ENCODE measurements around the gene RPL10. TPM values are rescaled to one million over a fixed set of nuclear protein-coding genes. Genes with fewer than 3 reads are reported as not detected.

RPL10 gene
- total and polyA plus RNA-seq, 2 donors (not counting 3 experiments of a cell fraction or from before 2014, with no cell fraction given), result 2,493 to 7,586 TPM

GRCh38 chrX:154358011-154358410, 40.2 kb upstream of the RPL10 start:
- no TSS peak for BruUV-seq (replicated peaks)
- H3K4me1 ChIP-seq (ENCODE audit: control insufficient read depth, extremely low read depth, insufficient read depth, low read length), result no peaks in the 10 kb centered on the region
- dilution Hi-C loops (cut with MboI; ENCODE audit: extremely low pct_ligation_motif_present, low sequenced_read_pairs), result no loop called here
- no peak overlapping the region for H3K4me3 ChIP-seq (replicated peaks in 1 of 3; ENCODE audit: insufficient read depth in 1 of 3, low read depth in 1 of 3, low read length in 3 of 3)
- TF ChIP-seq POLR2A (IDR thresholded peaks at IDR 0.05; ENCODE audit: low read depth, low read length) (no peak), POLR2AphosphoS5 (IDR thresholded peaks at IDR 0.05; ENCODE audit: insufficient read depth, low read depth, low read length) (peak; percentile 12), EZH2 (IDR thresholded peaks at IDR 0.05; ENCODE audit: borderline replicate concordance, low read depth, low read length, severe bottlenecking) (no peak), GATA2 (IDR thresholded peaks at IDR 0.05; ENCODE audit: insufficient read depth, insufficient read length, low read depth, low read length) (no peak), JUN (IDR thresholded peaks at IDR 0.05; ENCODE audit: borderline replicate concordance, insufficient read depth, insufficient read length, low read depth) (no peak)
- TF ChIP-seq, protein P1, sequence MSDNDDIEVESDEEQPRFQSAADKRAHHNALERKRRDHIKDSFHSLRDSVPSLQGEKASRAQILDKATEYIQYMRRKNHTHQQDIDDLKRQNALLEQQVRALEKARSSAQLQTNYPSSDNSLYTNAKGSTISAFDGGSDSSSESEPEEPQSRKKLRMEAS (IDR thresholded peaks at IDR 0.05; ENCODE audit: insufficient read depth, insufficient read length), result no peak
- H3K27ac ChIP-seq (ENCODE audit: insufficient read depth, low read depth, low read length), result no peak overlapping the region
- ChIA-PET POLR2A (no interaction called here), CTCF (no interaction called here)
- H3K36me3 ChIP-seq (ENCODE audit: control insufficient read depth in 2 of 2, extremely low read depth in 1 of 2, insufficient read depth in 2 of 2, low read length in 2 of 2), result peaks cover 16 to 96% of the 10 kb centered on the region in 2 experiments
- H3K9ac ChIP-seq (replicated peaks; ENCODE audit: extremely low read depth, insufficient read depth, low read length), result no peak overlapping the region
- DNase-seq (ENCODE audit: low read depth, low spot score) (no peak), FAIRE-seq (no peak)
- H3K27me3 ChIP-seq (ENCODE audit: control insufficient read depth in 2 of 2, insufficient read depth in 2 of 2, low read length in 2 of 2), result no peaks in the 10 kb centered on the region
- H4K20me1 ChIP-seq (replicated peaks; ENCODE audit: control insufficient read depth, extremely low read depth, insufficient read depth, low read length), result no peaks in the 10 kb centered on the region
- no peak overlapping the region for H3K4me2 ChIP-seq (ENCODE audit: insufficient read depth, low read length)
- no peaks in the 10 kb centered on the region for H3K9me1 ChIP-seq (replicated peaks; ENCODE audit: control insufficient read depth, extremely low read depth, insufficient read depth, low read length)
- H3K79me2 ChIP-seq (ENCODE audit: control insufficient read depth, insufficient read depth, low read length), result peaks cover 60% of the 10 kb centered on the region
- intact Hi-C loops (cut with micrococcal nuclease), result no loop called here
- no peak overlapping the region for H2AFZ ChIP-seq (ENCODE audit: low read depth, low read length)
- H3K9me3 ChIP-seq (replicated peaks; ENCODE audit: control insufficient read depth, insufficient read depth, low read length), result no peaks in the 10 kb centered on the region

- H3K4me1 ChIP-seq (ENCODE audit: control insufficient read depth, extremely low read depth, insufficient read depth, low read length), result no peaks in the 10 kb centered on the region
- ChIA-PET POLR2A (no interaction called here), CTCF (no interaction called here)
- H3K9me3 ChIP-seq (replicated peaks; ENCODE audit: control insufficient read depth, insufficient read depth, low read length), result no peaks in the 10 kb centered on the region
- H2AFZ ChIP-seq (ENCODE audit: low read depth, low read length), result no peak overlapping the region
- H3K36me3 ChIP-seq (ENCODE audit: control insufficient read depth in 2 of 2, extremely low read depth in 1 of 2, insufficient read depth in 2 of 2, low read length in 2 of 2), result peaks cover 15 to 89% of the 10 kb centered on the region in 2 experiments
- no peak overlapping the region for H3K4me3 ChIP-seq (replicated peaks in 1 of 3; ENCODE audit: insufficient read depth in 1 of 3, low read depth in 1 of 3, low read length in 3 of 3)
- DNase-seq (ENCODE audit: low read depth, low spot score) (no peak), FAIRE-seq (no peak)
- no TSS peak for BruUV-seq (replicated peaks)
- no peak overlapping the region for H3K9ac ChIP-seq (replicated peaks; ENCODE audit: extremely low read depth, insufficient read depth, low read length)
- TF ChIP-seq FOS (IDR thresholded peaks at IDR 0.05; ENCODE audit: borderline replicate concordance, insufficient read depth, low read length) (no peak), GATA2 (IDR thresholded peaks at IDR 0.05; ENCODE audit: insufficient read depth, insufficient read length, low read depth, low read length) (no peak), EZH2 (IDR thresholded peaks at IDR 0.05; ENCODE audit: borderline replicate concordance, low read depth, low read length, severe bottlenecking) (no peak), MYC (IDR thresholded peaks at IDR 0.05; ENCODE audit: low read depth, low read length) (no peak), POLR2AphosphoS5 (IDR thresholded peaks at IDR 0.05; ENCODE audit: insufficient read depth, low read depth, low read length) (no peak), CTCF (IDR thresholded peaks at IDR 0.05; ENCODE audit: extremely low read depth in 1 of 2, insufficient read depth in 1 of 2, low read depth in 1 of 2, low read length in 2 of 2) (no peak), JUN (IDR thresholded peaks at IDR 0.05; ENCODE audit: borderline replicate concordance, insufficient read depth, insufficient read length, low read depth) (no peak), POLR2A (IDR thresholded peaks at IDR 0.05; ENCODE audit: low read depth, low read length) (no peak)
- TF ChIP-seq, protein P1 (IDR thresholded peaks at IDR 0.05; ENCODE audit: insufficient read depth, insufficient read length), result no peak
- dilution Hi-C loops (cut with MboI; ENCODE audit: extremely low pct_ligation_motif_present, low sequenced_read_pairs), result no loop called here
- no peaks in the 10 kb centered on the region for H3K27me3 ChIP-seq (ENCODE audit: control insufficient read depth in 2 of 2, insufficient read depth in 2 of 2, low read length in 2 of 2)
- peaks cover 66% of the 10 kb centered on the region for H3K79me2 ChIP-seq (ENCODE audit: control insufficient read depth, insufficient read depth, low read length)
- no peaks in the 10 kb centered on the region for H4K20me1 ChIP-seq (replicated peaks; ENCODE audit: control insufficient read depth, extremely low read depth, insufficient read depth, low read length)
- H3K27ac ChIP-seq (ENCODE audit: insufficient read depth, low read depth, low read length), result no peak overlapping the region
- intact Hi-C loops (cut with micrococcal nuclease), result no loop called here
- no peak overlapping the region for H3K4me2 ChIP-seq (ENCODE audit: insufficient read depth, low read length)
- no peaks in the 10 kb centered on the region for H3K9me1 ChIP-seq (replicated peaks; ENCODE audit: control insufficient read depth, extremely low read depth, insufficient read depth, low read length)
These were observed 39.3 kb upstream of the RPL10 start for GRCh38 chrX:154358829-154359228.

Data from endothelial cell of umbilical vein (primary cell).